Suprapubic skin (tissue), 4 donors: ENCODE measurements around the gene PRDM12.

Experiments
- EP300 ChIP-seq: sonication (generic); formaldehyde crosslinking; IDR thresholded peaks from one replicate; pipeline ENCODE4 v1.6.1; 2017; ENCODE audit warnings: antibody characterized with exemption
- POLR2A ChIP-seq, 2 donors: fragments of 450-650 bp; IDR thresholded peaks; one replicate each; pipeline ENCODE4 v1.6.1; 2017; ENCODE audit warnings: antibody characterized with exemption in 2 of 2, mild to moderate bottlenecking in 2 of 2, moderate library complexity in 2 of 2
- POLR2AphosphoS5 ChIP-seq, 3 donors: sonication (generic); formaldehyde crosslinking; IDR thresholded peaks; one replicate each; pipeline ENCODE4 v1.6.1; 2017; ENCODE audit warnings: antibody characterized with exemption in 3 of 3
- TF ChIP-seq, protein P1 (sequence below), 2 donors: fragments of 200-600 bp in 1 of 2; fragments of 450-650 bp in 1 of 2; sonication (generic) in 1 of 2; IDR thresholded peaks; one replicate each; pipeline ENCODE4 v1.5.1; 2016 to 2019; ENCODE audit warnings: antibody characterized with exemption in 2 of 2, mild to moderate bottlenecking in 1 of 2, moderate library complexity in 1 of 2

DNA sequence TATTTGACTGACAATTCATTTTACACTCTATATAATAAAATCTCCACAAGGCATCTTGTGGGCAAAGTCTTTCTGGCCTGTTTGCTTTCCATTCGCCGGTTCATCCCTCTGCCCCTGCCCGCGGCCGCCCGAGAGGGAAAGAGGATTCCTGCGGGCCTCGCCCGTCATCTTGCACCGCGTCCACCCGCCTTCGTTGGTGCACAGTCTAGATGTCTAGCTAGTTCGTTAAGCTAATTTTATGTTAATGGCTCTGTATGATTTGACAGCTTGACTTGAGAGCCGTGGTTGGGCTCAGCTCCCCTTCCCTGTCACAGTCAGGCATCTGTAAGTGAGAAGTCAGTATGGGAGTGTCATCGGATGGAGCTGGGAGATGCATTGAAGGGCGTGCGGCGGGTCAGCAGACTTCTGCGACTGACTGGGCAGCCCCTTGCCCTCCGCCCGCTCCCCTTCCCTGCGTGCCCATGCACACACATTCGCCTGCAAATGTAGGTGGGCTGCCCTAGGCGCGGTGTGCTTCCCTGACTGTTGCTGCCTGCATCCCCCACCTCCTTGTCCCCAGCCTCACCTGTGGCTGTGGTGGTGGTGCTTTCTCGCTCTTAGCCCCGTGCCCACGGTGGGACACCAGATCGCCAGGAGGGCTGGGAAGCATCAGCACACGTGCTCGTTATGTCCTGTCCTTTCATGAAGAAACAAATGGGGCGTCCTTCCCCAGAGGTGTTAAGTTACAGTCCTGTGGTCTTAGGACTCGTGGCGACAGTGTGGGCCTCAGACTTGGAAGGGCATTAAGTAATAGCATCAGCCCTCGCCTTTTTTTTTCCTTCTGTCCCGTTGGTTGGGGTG, 25.9 kb upstream of the PRDM12 start:
- TF ChIP-seq, protein P1, sequence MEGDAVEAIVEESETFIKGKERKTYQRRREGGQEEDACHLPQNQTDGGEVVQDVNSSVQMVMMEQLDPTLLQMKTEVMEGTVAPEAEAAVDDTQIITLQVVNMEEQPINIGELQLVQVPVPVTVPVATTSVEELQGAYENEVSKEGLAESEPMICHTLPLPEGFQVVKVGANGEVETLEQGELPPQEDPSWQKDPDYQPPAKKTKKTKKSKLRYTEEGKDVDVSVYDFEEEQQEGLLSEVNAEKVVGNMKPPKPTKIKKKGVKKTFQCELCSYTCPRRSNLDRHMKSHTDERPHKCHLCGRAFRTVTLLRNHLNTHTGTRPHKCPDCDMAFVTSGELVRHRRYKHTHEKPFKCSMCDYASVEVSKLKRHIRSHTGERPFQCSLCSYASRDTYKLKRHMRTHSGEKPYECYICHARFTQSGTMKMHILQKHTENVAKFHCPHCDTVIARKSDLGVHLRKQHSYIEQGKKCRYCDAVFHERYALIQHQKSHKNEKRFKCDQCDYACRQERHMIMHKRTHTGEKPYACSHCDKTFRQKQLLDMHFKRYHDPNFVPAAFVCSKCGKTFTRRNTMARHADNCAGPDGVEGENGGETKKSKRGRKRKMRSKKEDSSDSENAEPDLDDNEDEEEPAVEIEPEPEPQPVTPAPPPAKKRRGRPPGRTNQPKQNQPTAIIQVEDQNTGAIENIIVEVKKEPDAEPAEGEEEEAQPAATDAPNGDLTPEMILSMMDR (IDR thresholded peaks at IDR 0.05) = no peak
- TF ChIP-seq POLR2A (IDR thresholded peaks at IDR 0.05) (no peak), EP300 (no peak), POLR2AphosphoS5 (IDR thresholded peaks at IDR 0.05) (no peak)
